Nephron (organoid): ENCODE measurements around the gene RFXAP.

Experiments
- H3K27ac Mint-ChIP-seq, 3 experiments: 2 replicates each; pipeline ENCODE4 v1.8.0; 2020; ENCODE audit warnings: mixed read lengths in 3 of 3, mild to moderate bottlenecking in 2 of 3, moderate library complexity in 1 of 3
- H3K27me3 Mint-ChIP-seq: 2 replicates; pipeline ENCODE4 v1.8.0; 2021; ENCODE audit warnings: low read depth, mild to moderate bottlenecking, moderate library complexity, mixed read lengths
- H3K36me3 Mint-ChIP-seq: 2 replicates; pipeline ENCODE4 v1.8.0; 2020; ENCODE audit warnings: low read depth, mixed read lengths
- H3K4me1 Mint-ChIP-seq: 2 replicates; pipeline ENCODE4 v1.8.0; 2020; ENCODE audit warnings: mixed read lengths
- H3K4me3 Mint-ChIP-seq, 3 experiments: 2 replicates each; pipeline ENCODE4 v1.8.0; 2020; ENCODE audit warnings: mild to moderate bottlenecking in 3 of 3, mixed read lengths in 3 of 3, moderate library complexity in 2 of 3
- H3K9me3 Mint-ChIP-seq: 2 replicates; pipeline ENCODE4 v1.8.0; 2020; ENCODE audit warnings: mixed read lengths
- CTCF ChIP-seq, 3 experiments: fragments of 200-600 bp; sonication (generic); IDR thresholded peaks; one replicate each; pipeline ENCODE4 v1.5.0; 2021; ENCODE audit warnings: antibody characterized with exemption in 3 of 3; ENCODE audit not compliant: unreplicated experiment in 3 of 3

The RFXAP gene

GRCh38 chr13:36859259-36859658 lies 40.2 kb downstream of the RFXAP start:
- Mint-ChIP-seq H3K27me3 (no peaks in the 10 kb centered on the region), H3K27ac (no peak overlapping the region), H3K4me1 (no peaks in the 10 kb centered on the region), H3K4me3 (no peak overlapping the region), H3K9me3 (no peaks in the 10 kb centered on the region), H3K36me3 (peaks cover 21% of the 10 kb centered on the region)
- no peak for TF ChIP-seq CTCF (IDR thresholded peaks at IDR 0.05; ENCODE audit: unreplicated experiment in 3 of 3)

GRCh38 chr13:36862002-36862685 lies 43.1 kb downstream of the RFXAP start:
- peaks cover 41% of the 10 kb centered on the region for H3K36me3 Mint-ChIP-seq
- H3K9me3 Mint-ChIP-seq = no peaks in the 10 kb centered on the region
- no peaks in the 10 kb centered on the region for H3K27me3 Mint-ChIP-seq
- no peak overlapping the region for H3K4me3 Mint-ChIP-seq
- no peaks in the 10 kb centered on the region for H3K4me1 Mint-ChIP-seq
- H3K27ac Mint-ChIP-seq = no peak overlapping the region
- TF ChIP-seq CTCF (IDR thresholded peaks at IDR 0.05; ENCODE audit: unreplicated experiment in 3 of 3) = no peak

- Mint-ChIP-seq H3K4me1 (no peaks in the 10 kb centered on the region), H3K9me3 (no peaks in the 10 kb centered on the region), H3K27me3 (no peaks in the 10 kb centered on the region), H3K4me3 (no peak overlapping the region), H3K27ac (no peak overlapping the region), H3K36me3 (peaks cover 41% of the 10 kb centered on the region)
- no peak for TF ChIP-seq CTCF (IDR thresholded peaks at IDR 0.05; ENCODE audit: unreplicated experiment in 3 of 3)
Measured at GRCh38 chr13:36862722-36863121, 43.7 kb downstream of the RFXAP start.

GRCh38 chr13:36865265-36865664 lies 46.2 kb downstream of the RFXAP start:
- H3K27me3 Mint-ChIP-seq = no peaks in the 10 kb centered on the region
- H3K9me3 Mint-ChIP-seq = no peaks in the 10 kb centered on the region
- H3K36me3 Mint-ChIP-seq = peaks cover 47% of the 10 kb centered on the region
- TF ChIP-seq CTCF (IDR thresholded peaks at IDR 0.05; ENCODE audit: unreplicated experiment in 3 of 3) = no peak
- H3K4me1 Mint-ChIP-seq = no peaks in the 10 kb centered on the region
- no peak overlapping the region for H3K4me3 Mint-ChIP-seq
- no peak overlapping the region for H3K27ac Mint-ChIP-seq

- Mint-ChIP-seq H3K36me3 (peaks cover 50% of the 10 kb centered on the region), H3K4me1 (no peaks in the 10 kb centered on the region), H3K4me3 (no peak overlapping the region), H3K27me3 (no peaks in the 10 kb centered on the region), H3K9me3 (no peaks in the 10 kb centered on the region), H3K27ac (no peak overlapping the region)
- TF ChIP-seq CTCF (IDR thresholded peaks at IDR 0.05; ENCODE audit: unreplicated experiment in 3 of 3) = no peak
Measured at GRCh38 chr13:36866232-36866631, 47.2 kb downstream of the RFXAP start.

GRCh38 chr13:36870050-36870692 lies 51.1 kb downstream of the RFXAP start:
- Mint-ChIP-seq H3K9me3 (no peaks in the 10 kb centered on the region), H3K27ac (no peak overlapping the region), H3K4me1 (no peaks in the 10 kb centered on the region), H3K4me3 (no peak overlapping the region), H3K27me3 (no peaks in the 10 kb centered on the region), H3K36me3 (peaks cover 41% of the 10 kb centered on the region)
- TF ChIP-seq CTCF (IDR thresholded peaks at IDR 0.05; ENCODE audit: unreplicated experiment in 3 of 3) = no peak
